GM12892 (cell line): ENCODE data around the gene TSGA10IP.

Experiments used
- POLR2A ChIP-seq: IDR thresholded peaks from 2 replicates; pipeline ENCODE4 v1.6.1; 2011; ENCODE audit warnings: low read depth, low read length, control low read depth
- POLR2AphosphoS5 ChIP-seq: IDR thresholded peaks from 2 replicates; pipeline ENCODE4 v1.6.1; 2011; ENCODE audit warnings: low read depth, low read length, control low read depth
- TAF1 ChIP-seq: IDR thresholded peaks from 2 replicates; pipeline ENCODE4 v1.6.1; 2011; ENCODE audit warnings: low read depth, mild to moderate bottlenecking, control low read depth, low read length, borderline replicate concordance

DNA sequence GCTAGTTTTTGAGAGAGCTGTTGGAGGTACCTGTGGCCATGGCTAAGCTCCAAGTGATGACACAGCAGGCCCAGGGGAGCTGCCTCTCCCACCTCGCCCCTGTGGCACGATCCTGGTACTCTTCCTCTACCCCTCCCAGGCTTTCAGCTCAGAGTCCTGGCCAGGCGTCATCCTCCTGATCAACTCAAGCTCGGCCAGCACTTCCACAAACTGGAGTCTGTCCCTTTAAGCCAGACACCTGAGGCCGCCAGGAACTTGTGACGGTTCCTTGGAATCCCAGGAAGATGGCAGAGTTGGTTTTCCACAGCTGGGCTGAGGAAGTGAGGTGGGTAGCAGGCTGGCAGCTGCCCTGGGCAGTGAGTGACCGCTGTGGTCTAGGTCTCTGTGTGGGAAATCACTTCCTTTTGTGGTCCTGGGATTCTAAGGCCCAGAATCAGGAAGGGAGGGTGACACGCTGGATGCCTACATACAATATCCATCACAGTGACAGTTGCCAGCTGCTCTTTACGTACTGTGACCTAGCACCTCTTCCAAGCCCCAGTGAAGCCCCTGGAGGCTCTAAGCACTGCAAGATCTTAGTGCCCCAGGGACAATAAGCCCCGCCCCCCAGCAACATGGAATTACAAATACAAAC lies 63.3 kb downstream of the TSGA10IP start:
- TF ChIP-seq POLR2AphosphoS5 (no peak), TAF1 (no peak), POLR2A (no peak)
